ENCODE data around the gene COL26A1. TPM values are rescaled to one million over a fixed set of nuclear protein-coding genes. Genes with fewer than 3 reads are reported as not detected.

Gene COL26A1
- total RNA-seq, 1 donor from 2014 or later = 6.7 TPM

Other genes starting within 250 kb of the COL26A1 start
- 27.5 TPM for gene SERPINE1, start 235.8 kb upstream of the COL26A1 start, total RNA-seq
- gene AP1S1, start 208.4 kb upstream of the COL26A1 start, total RNA-seq = 26.8 TPM
- gene VGF, start 197.3 kb upstream of the COL26A1 start, total RNA-seq = not detected
- gene NAT16, start 182.6 kb upstream of the COL26A1 start, total RNA-seq = not detected
- gene MOGAT3, start 161.8 kb upstream of the COL26A1 start, total RNA-seq = 12.0 TPM
- 54.8 TPM for gene PLOD3, start 145.3 kb upstream of the COL26A1 start, total RNA-seq
- 115 TPM for gene ZNHIT1, start 144.7 kb upstream of the COL26A1 start, total RNA-seq
- gene CLDN15, start 125.1 kb upstream of the COL26A1 start, total RNA-seq = 8.6 TPM
- 131 TPM for gene FIS1, start 117.8 kb upstream of the COL26A1 start, total RNA-seq
- gene IFT22, start 41.1 kb upstream of the COL26A1 start, total RNA-seq = 7.0 TPM

Measured in left lobe of liver (tissue), 1 donor.